A549 (cell line): ENCODE measurements around the gene ZSCAN22.

ENCODE experiments used
- EP300 ChIP-seq, 2 experiments: fragments of >200 bp; sonication (Bioruptor Twin); formaldehyde crosslinking; IDR thresholded peaks; 2 replicates in 1 of 2; 3 replicates in 1 of 2; pipeline ENCODE4 v1.6.1; 2016 to 2017
- RFX5 ChIP-seq: fragments of 450-650 bp; IDR thresholded peaks from 2 replicates; pipeline ENCODE4 v1.7.1; 2014; ENCODE audit warnings: antibody characterized with exemption, mild to moderate bottlenecking, moderate library complexity
- TF ChIP-seq, protein P1 (sequence below): fragments of >200 bp; sonication (Bioruptor Twin); formaldehyde crosslinking; IDR thresholded peaks from 3 replicates; pipeline ENCODE4 v1.5.1; 2016

DNA sequence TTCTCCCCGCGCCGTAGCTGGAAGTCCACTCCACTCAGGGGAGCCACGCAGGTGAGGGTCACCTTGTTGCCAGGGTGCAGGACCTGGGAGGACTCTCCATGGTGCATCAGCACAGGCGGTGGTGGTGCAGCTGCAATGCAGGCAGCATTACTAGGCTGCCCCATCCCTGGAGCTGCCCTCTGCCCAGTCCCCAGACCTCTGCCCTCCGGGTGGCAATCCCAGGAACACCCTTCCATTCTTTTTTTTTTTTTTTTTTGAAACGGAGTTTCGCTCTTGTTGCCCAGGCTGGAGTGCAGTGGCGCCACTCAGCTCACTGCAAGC is 24.7 kb downstream of the ZSCAN22 start:
- TF ChIP-seq, protein P1, sequence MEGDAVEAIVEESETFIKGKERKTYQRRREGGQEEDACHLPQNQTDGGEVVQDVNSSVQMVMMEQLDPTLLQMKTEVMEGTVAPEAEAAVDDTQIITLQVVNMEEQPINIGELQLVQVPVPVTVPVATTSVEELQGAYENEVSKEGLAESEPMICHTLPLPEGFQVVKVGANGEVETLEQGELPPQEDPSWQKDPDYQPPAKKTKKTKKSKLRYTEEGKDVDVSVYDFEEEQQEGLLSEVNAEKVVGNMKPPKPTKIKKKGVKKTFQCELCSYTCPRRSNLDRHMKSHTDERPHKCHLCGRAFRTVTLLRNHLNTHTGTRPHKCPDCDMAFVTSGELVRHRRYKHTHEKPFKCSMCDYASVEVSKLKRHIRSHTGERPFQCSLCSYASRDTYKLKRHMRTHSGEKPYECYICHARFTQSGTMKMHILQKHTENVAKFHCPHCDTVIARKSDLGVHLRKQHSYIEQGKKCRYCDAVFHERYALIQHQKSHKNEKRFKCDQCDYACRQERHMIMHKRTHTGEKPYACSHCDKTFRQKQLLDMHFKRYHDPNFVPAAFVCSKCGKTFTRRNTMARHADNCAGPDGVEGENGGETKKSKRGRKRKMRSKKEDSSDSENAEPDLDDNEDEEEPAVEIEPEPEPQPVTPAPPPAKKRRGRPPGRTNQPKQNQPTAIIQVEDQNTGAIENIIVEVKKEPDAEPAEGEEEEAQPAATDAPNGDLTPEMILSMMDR: no peak
- TF ChIP-seq RFX5 (no peak), EP300 (IDR thresholded peaks at IDR 0.05) (no peak)
